Measurements from ENCODE around the gene KL.

The KL gene

GRCh38 chr13:33111414-33112110 is 95.3 kb downstream of the KL start:
- peak; percentile 72 for FAIRE-seq
- no peak for TF ChIP-seq TAF1 (IDR thresholded peaks at IDR 0.05; ENCODE audit: low read depth, low read length)
- no peak for DNase-seq (ENCODE audit: insufficient read length, low spot score)

GRCh38 chr13:33112766-33113165 is 96.5 kb downstream of the KL start:
- no peak for TF ChIP-seq POU2F2 (IDR thresholded peaks at IDR 0.05; ENCODE audit: low read depth, low read length)
- no peak for TF ChIP-seq POLR2AphosphoS5 (IDR thresholded peaks at IDR 0.05; ENCODE audit: low read depth, low read length)
- TF ChIP-seq POLR2A (IDR thresholded peaks at IDR 0.05; ENCODE audit: low read depth, low read length): no peak
- TF ChIP-seq PAX5 (IDR thresholded peaks at IDR 0.05; ENCODE audit: insufficient read depth, low read length, severe bottlenecking): no peak
- no peak for DNase-seq (ENCODE audit: insufficient read length, low spot score)
- FAIRE-seq: no peak

GRCh38 chr13:33114146-33114545 is 97.9 kb downstream of the KL start:
- FAIRE-seq (no peak), DNase-seq (ENCODE audit: insufficient read length, low spot score) (no peak)
- no peak for TF ChIP-seq PAX5 (IDR thresholded peaks at IDR 0.05; ENCODE audit: insufficient read depth, low read length, severe bottlenecking)
- TF ChIP-seq TAF1 (IDR thresholded peaks at IDR 0.05; ENCODE audit: low read depth, low read length): no peak
- no peak for TF ChIP-seq SPI1 (IDR thresholded peaks at IDR 0.05; ENCODE audit: low read depth, low read length)
- no peak for TF ChIP-seq POU2F2 (IDR thresholded peaks at IDR 0.05; ENCODE audit: low read depth, low read length)
- TF ChIP-seq POLR2A (IDR thresholded peaks at IDR 0.05; ENCODE audit: low read depth, low read length): no peak
- no peak for TF ChIP-seq POLR2AphosphoS5 (IDR thresholded peaks at IDR 0.05; ENCODE audit: low read depth, low read length)

GRCh38 chr13:33115274-33115673 is 99.1 kb downstream of the KL start:
- no peak for DNase-seq (ENCODE audit: insufficient read length, low spot score)
- FAIRE-seq: no peak

More at GRCh38 chr13:33115274-33115673, 99.1 kb downstream of the KL start:
- TF ChIP-seq PAX5 (IDR thresholded peaks at IDR 0.05; ENCODE audit: insufficient read depth, low read length, severe bottlenecking): no peak
- no peak for TF ChIP-seq POU2F2 (IDR thresholded peaks at IDR 0.05; ENCODE audit: low read depth, low read length)
- no peak for TF ChIP-seq POLR2AphosphoS5 (IDR thresholded peaks at IDR 0.05; ENCODE audit: low read depth, low read length)
- no peak for TF ChIP-seq SPI1 (IDR thresholded peaks at IDR 0.05; ENCODE audit: low read depth, low read length)
